ENCODE data around the gene RRAS2.

RRAS2 gene

GRCh38 chr11:14393889-14394288 is 34.9 kb upstream of the RRAS2 start:
- TF ChIP-seq TAF1 (IDR thresholded peaks at IDR 0.05; ENCODE audit: borderline replicate concordance, insufficient read depth, low read length) (no peak), SIN3A (IDR thresholded peaks at IDR 0.05; ENCODE audit: borderline replicate concordance, insufficient read depth, low read length) (no peak), REST (IDR thresholded peaks at IDR 0.05; ENCODE audit: insufficient read depth in 1 of 2, low read depth in 2 of 2, low read length in 2 of 2) (no peak), FOXP2 (optimal IDR thresholded peaks at IDR 0.05; ENCODE audit: borderline replicate concordance, extremely low read depth, extremely low read length, insufficient read depth) (no peak), POLR2AphosphoS5 (IDR thresholded peaks at IDR 0.05; ENCODE audit: low read depth, low read length) (no peak)

GRCh38 chr11:14393129-14393528 is 34.1 kb upstream of the RRAS2 start:
- no peak for TF ChIP-seq POLR2AphosphoS5 (IDR thresholded peaks at IDR 0.05; ENCODE audit: low read depth, low read length)
- no peak for TF ChIP-seq SIN3A (IDR thresholded peaks at IDR 0.05; ENCODE audit: borderline replicate concordance, insufficient read depth, low read length)
- TF ChIP-seq FOXP2 (optimal IDR thresholded peaks at IDR 0.05; ENCODE audit: borderline replicate concordance, extremely low read depth, extremely low read length, insufficient read depth): no peak
- TF ChIP-seq REST (IDR thresholded peaks at IDR 0.05; ENCODE audit: insufficient read depth in 1 of 2, low read depth in 2 of 2, low read length in 2 of 2): no peak
- TF ChIP-seq TAF1 (IDR thresholded peaks at IDR 0.05; ENCODE audit: borderline replicate concordance, insufficient read depth, low read length): no peak

GRCh38 chr11:14390669-14391068 is 31.7 kb upstream of the RRAS2 start:
- TF ChIP-seq POLR2AphosphoS5 (IDR thresholded peaks at IDR 0.05; ENCODE audit: low read depth, low read length) (no peak), TAF1 (IDR thresholded peaks at IDR 0.05; ENCODE audit: borderline replicate concordance, insufficient read depth, low read length) (no peak), FOXP2 (optimal IDR thresholded peaks at IDR 0.05; ENCODE audit: borderline replicate concordance, extremely low read depth, extremely low read length, insufficient read depth) (no peak), REST (IDR thresholded peaks at IDR 0.05; ENCODE audit: insufficient read depth in 1 of 2, low read depth in 2 of 2, low read length in 2 of 2) (no peak), SIN3A (IDR thresholded peaks at IDR 0.05; ENCODE audit: borderline replicate concordance, insufficient read depth, low read length) (no peak)

- TF ChIP-seq POLR2AphosphoS5 (IDR thresholded peaks at IDR 0.05; ENCODE audit: low read depth, low read length) (no peak), TAF1 (IDR thresholded peaks at IDR 0.05; ENCODE audit: borderline replicate concordance, insufficient read depth, low read length) (no peak), REST (IDR thresholded peaks at IDR 0.05; ENCODE audit: insufficient read depth in 1 of 2, low read depth in 2 of 2, low read length in 2 of 2) (no peak), SIN3A (IDR thresholded peaks at IDR 0.05; ENCODE audit: borderline replicate concordance, insufficient read depth, low read length) (no peak), FOXP2 (optimal IDR thresholded peaks at IDR 0.05; ENCODE audit: borderline replicate concordance, extremely low read depth, extremely low read length, insufficient read depth) (no peak)
Observed at GRCh38 chr11:14388352-14388751, 29.4 kb upstream of the RRAS2 start.
